Activated T-helper 1 cell treated with anti-CD3 and anti-CD28 coated beads, Interleukin-2, amount 50 U/mL, for 16 hours (primary cell): ENCODE results near the gene PRAMEF5.
"Not testable (repeated sequence)": the region's sequence is repeated elsewhere in the genome, so short reads cannot be mapped to it uniquely, and the experiment has no call there.

Experiments used
- DNase-seq, 2 donors: peaks; one replicate each; pipeline ENCODE4 v3.0.0-alpha.2; 2020; ENCODE audit warnings: low read depth in 1 of 2, low spot score in 1 of 2

The PRAMEF5 gene

GRCh38 chr1:13253898-13254297, at the start of gene PRAMEF5:
Gene PRAMEF5 (plus strand): TSS chr1:13254198. CDS start chr1:13259269, 5,071 bp downstream.
- DNase-seq, result not testable (repeated sequence)

- not testable (repeated sequence) for DNase-seq
These were observed 45.3 kb upstream of the PRAMEF5 start for GRCh38 chr1:13208712-13209111.

DNA sequence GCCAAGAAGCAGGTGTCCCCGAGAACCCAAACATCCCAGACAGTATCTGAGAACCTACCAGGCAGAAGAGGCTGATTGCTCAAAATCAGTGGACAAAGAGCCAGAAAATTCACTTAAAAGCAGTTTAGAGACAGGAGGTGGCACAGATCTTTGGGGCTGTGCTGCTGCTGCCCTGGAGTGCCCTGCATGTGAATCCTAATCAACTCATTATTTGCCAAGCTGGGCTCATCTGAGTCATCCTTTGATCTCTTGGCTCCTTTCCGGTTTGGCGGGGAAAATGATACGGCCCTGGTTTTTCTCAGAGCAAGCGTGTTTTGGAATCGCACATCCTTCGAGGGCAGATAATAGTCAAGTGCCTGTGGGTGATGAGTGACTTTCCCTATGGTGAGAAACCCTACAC, 37.4 kb upstream of the PRAMEF5 start:
- not testable (repeated sequence) for DNase-seq

DNA sequence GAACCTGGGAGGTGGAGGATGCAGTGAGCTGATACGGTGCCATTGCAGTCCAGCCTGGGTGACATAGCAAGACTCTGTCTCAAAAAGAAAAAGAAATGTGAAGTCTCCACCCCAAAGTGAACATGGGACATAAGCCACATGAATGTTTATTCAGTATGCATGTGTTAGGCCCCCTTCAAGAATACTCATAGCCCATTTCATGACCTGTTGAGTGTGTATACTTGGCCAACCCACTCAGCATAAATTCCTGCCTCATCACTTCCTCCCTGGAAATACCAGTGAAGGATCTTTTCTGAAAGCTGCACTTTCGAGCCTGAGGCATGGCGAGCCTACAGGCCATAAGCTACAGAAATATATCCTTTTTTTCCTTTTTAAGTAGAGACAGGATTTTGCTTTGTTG, 34.8 kb upstream of the PRAMEF5 start:
- DNase-seq, result not testable (repeated sequence)

DNA sequence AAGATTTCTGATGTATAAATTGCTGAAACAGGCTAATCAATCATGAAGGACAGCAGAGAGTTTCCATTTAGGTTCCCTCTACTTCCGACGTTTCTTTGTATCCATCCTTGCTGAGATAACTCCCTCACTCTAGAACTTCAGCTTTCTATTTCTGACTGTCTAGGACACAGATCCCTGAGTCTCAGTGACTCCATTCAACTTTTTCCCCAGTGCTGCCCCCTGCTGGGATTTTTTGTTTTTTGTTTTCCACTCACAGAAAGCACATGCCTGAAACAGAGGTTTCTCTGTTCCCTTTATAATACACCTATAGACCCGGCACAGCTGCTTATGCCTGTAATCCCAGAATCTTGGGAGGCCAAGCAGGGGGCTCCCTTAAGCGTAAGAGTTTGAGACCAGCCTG, 31.2 kb upstream of the PRAMEF5 start:
- not testable (repeated sequence) for DNase-seq

DNA sequence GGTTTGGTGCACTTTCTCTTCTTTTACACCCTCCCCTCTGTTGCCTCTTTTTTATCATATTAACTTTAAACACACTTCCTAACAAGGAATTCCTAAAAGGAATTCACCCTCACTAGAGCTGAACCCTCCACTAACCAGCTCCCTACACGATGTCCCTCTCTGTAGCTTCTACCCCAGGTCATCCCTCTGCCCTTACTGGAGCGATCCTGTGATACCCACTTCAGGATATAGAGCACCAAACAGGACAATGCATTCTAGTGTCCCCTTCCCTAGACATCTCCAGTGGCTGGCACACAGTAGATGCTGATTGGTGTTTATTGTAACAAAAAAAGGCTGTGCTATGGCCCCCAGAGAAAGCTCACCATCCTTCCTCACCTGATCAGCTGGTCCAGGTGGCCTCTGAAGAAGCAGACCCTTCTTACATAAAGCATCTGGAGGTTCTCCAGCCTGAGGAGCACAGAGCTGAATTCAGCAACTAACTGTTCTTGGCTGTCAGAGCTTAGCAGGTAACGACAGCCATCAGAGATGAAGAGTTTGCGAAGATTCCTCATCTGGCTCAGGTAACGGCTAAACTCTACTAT, 29.4 kb upstream of the PRAMEF5 start:
- no peak for DNase-seq

DNA sequence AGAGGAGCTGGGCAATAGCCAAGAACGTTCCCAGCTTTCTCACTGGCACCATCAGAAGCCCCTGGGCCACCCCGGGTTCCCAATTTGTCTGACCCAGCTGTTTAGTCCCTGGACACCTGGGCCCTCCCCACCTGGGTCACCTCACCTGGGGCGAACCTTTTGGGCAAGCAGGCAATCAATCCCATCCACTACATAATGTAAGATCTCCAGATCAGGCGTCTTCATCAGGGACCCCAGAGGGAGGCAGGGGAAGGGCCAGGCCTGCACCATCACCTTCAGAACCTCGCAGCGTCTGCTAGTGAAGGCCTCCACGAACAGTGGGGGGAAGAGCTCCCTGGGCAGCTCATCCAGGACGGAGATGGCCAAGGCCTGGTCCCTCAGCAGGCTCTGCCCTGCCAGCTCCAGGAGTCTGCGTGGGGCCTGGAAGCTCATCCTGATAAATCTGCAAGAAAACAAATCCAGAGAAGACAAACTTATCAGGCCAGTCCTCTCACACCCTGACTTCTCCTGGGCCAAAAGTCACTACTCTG, 28.3 kb upstream of the PRAMEF5 start, which contains the start of gene PRAMEF18:
PRAMEF18 (minus strand) TSS at position 480 of the 530 bp plus-strand sequence; CDS start at position 432, 48 bp downstream.
- not testable (repeated sequence) for DNase-seq

- DNase-seq, result not testable (repeated sequence)
These were observed 26.5 kb upstream of the PRAMEF5 start for GRCh38 chr1:13227271-13228055.

- DNase-seq, result no peak
These were observed 25.6 kb upstream of the PRAMEF5 start for GRCh38 chr1:13228343-13228781.

- not testable (repeated sequence) for DNase-seq
These were observed 23.9 kb upstream of the PRAMEF5 start for GRCh38 chr1:13230096-13230495.

DNA sequence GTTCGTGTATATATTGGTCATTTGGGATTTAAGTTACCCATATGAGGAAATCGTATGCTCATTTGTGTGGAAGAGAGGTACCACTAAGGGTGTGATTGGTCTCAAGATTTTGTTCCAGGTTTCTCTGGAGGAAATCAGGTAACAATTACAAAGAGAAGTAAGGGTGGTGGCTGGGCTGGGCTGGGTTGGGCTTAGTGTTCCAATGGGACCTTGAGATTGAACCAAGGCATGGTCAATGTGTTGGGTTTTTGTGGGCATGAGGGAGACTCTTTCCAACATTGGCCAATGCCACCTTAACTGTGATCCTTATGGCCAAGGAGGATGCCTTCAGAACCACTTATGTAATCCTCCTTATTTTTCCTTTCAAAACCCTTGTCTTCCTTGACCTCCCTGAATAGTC, 23.4 kb upstream of the PRAMEF5 start:
- DNase-seq, result not testable (repeated sequence)

DNA sequence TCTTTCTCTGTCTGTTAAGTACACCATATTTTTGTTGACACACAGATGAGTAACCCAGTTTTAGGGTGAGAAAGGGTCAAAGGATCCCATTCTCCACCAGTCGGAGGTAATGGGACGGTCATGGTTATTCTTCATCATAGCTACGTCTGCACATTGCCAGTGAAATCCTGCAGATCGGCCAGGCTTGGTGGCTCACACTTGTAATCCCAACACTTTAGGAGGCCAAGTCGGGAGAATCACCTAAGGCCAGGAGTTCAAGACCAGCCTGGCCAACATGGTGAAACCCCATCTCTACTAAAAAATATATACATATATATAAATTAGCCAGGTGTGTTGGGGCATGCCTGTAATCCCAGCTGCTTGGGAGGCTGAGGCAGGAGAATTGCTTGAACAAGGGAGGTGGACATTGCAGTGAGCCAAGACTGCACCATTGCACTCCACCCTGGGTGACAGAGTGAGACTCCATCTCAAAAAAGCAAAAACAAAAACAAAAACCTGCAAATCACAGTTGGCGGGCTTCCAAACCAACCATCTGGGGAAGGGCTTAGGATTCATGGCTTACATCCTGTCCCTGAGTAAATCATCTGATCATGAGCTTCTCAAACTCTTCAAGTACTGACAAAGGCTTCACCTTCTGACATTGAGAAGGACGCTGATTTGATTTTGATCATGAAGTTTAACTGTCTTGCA, 22.8 kb upstream of the PRAMEF5 start:
- not testable (repeated sequence) for DNase-seq

DNA sequence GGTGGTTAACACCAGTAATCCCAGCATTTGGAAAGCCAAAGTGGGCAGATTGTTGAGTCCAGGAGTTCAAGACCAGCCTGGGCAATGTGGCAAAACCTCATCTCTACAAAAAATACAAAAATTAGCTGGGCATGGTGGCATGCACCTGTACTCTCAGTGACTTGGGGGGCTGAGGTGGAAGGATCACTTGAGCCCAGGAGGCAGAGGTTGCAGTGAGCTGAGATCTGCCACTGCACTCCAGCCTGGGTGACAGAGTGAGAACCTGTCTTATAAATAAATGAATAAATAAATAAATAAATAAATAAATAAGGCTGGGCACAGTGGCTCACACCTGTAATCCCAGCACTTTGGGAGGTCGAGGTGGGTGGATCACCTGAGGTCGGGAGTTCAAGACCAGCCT, 21.9 kb upstream of the PRAMEF5 start:
- not testable (repeated sequence) for DNase-seq

GRCh38 chr1:13234057-13234456, 19.9 kb upstream of the PRAMEF5 start:
- DNase-seq, result not testable (repeated sequence)

- not testable (repeated sequence) for DNase-seq
These were observed 16.4 kb upstream of the PRAMEF5 start for GRCh38 chr1:13237572-13237971.

GRCh38 chr1:13239633-13240032, 14.4 kb upstream of the PRAMEF5 start:
- not testable (repeated sequence) for DNase-seq

GRCh38 chr1:13243536-13244263, 10.3 kb upstream of the PRAMEF5 start:
- not testable (repeated sequence) for DNase-seq

DNA sequence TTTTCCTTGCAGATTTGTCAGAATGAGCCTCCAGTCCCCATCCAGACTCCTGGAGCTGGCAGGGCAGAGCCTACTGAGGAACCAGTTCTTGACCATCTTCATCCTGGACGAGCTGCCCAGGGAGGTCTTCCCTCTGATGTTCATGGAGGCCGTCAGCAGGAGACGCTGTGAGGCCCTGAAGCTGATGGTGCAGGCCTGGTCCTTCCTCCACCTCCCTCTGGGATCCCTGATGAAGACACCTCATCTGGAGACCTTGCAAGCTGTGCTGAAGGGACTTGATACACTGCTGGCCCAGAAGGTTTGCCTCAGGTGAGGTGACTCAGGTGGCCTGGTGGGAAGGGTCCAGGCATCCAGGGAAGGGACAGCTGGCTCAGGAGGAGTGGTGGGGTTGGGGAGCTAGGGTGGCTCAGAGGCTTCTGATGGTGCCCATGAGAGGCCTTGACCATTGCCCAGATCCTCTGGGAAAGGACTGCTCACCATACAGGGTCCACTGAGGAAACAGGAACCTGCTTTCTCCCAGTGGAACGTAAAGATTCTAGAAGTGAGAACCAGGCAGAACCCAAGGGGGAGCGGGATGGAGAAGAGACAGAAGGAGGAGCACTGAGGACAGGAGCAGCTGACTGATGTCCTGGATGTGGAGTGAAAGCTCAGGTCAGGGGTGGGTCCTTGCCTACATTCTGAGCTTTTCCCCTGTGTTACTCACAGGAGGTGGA, 8.0 kb upstream of the PRAMEF5 start:
- DNase-seq, result not testable (repeated sequence)

- DNase-seq, result not testable (repeated sequence)
These were observed 7.5 kb upstream of the PRAMEF5 start for GRCh38 chr1:13246554-13246871.

DNA sequence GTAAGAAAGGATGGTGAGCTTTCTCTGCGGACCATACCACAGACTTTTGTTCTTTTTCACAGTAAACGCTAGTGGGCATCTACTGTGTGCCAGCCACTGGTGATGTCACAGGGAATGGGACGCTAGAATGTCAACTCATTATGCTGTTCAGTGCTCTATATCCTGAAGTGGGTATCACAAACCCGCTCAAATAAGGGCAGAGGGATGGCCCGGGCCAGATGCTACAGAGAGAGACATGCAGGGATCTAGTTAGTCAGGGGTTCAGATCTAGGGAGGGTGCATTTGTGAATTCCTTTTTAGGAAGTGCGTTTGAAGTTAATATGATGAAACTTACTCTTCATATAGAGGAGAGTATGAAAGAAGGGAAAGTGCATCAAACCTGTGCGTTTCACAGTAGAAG, 6.9 kb upstream of the PRAMEF5 start:
- DNase-seq, result not testable (repeated sequence)
